Osteoblast (primary cell): ENCODE measurements around the gene PI3. TPM values are rescaled to one million over a fixed set of nuclear protein-coding genes. Genes with fewer than 3 reads are reported as not detected.

Source experiments
- DNase-seq: peaks from one replicate; pipeline ENCODE4 v3.0.0; 2011; ENCODE audit warnings: low spot score, mixed read lengths; ENCODE audit not compliant: insufficient read length; ENCODE audit errors: missing footprints
- H2AFZ ChIP-seq: 2 replicates; pipeline ENCODE4 v1.6.0; 2011; ENCODE audit warnings: mild to moderate bottlenecking, low read length
- H3K27ac ChIP-seq: 2 replicates; pipeline ENCODE4 v1.5.1; 2011; ENCODE audit warnings: mild to moderate bottlenecking, low read depth, low read length, moderate library complexity
- H3K27me3 ChIP-seq: 2 replicates; pipeline ENCODE4 v1.6.0; 2012; ENCODE audit warnings: mild to moderate bottlenecking, control low read depth, inconsistent platforms, low read length, moderate library complexity; ENCODE audit not compliant: insufficient read depth
- H3K36me3 ChIP-seq: 2 replicates; pipeline ENCODE4 v1.5.1; 2011; ENCODE audit warnings: mild to moderate bottlenecking, low read length, control low read depth, moderate library complexity; ENCODE audit not compliant: insufficient read depth
- H3K4me1 ChIP-seq: 2 replicates; pipeline ENCODE4 v1.5.1; 2011; ENCODE audit warnings: mild to moderate bottlenecking, low read length, control low read depth, moderate library complexity; ENCODE audit not compliant: insufficient read depth
- H3K4me2 ChIP-seq: 2 replicates; pipeline ENCODE4 v1.6.0; 2011; ENCODE audit warnings: mild to moderate bottlenecking, low read length; ENCODE audit not compliant: insufficient read depth
- H3K4me3 ChIP-seq: fragments of 200-600 bp; sonication (generic); 3 replicates; pipeline ENCODE4 v1.5.1; 2012; ENCODE audit warnings: mild to moderate bottlenecking, low read length, inconsistent platforms; ENCODE audit not compliant: insufficient read depth
- H3K79me2 ChIP-seq: 2 replicates; pipeline ENCODE4 v1.6.0; 2012; ENCODE audit warnings: mild to moderate bottlenecking, low read length, control low read depth, inconsistent platforms; ENCODE audit not compliant: insufficient read depth
- H3K9me3 ChIP-seq: 2 replicates; pipeline ENCODE4 v1.5.1; 2011; ENCODE audit warnings: low read depth, low read length, control low read depth
- H4K20me1 ChIP-seq: 2 replicates; pipeline ENCODE4 v1.6.0; 2012; ENCODE audit warnings: mild to moderate bottlenecking, low read length, control low read depth; ENCODE audit not compliant: insufficient read depth
- CTCF ChIP-seq: IDR thresholded peaks from 2 replicates; pipeline ENCODE4 v1.5.1; 2011; ENCODE audit warnings: mild to moderate bottlenecking, low read depth, low read length, moderate library complexity; ENCODE audit errors: extremely low read depth
- total RNA-seq: library from RNA; depleted of rRNA; stranded (reverse); fragments of >200 nt; gene quantifications from 2 replicates; pipeline ENCODE4 v1.2.3, GENCODE V29; 2012

Gene PI3
- total RNA-seq, 1 donor, result not detected

GRCh38 chr20:45218124-45218523 lies 43.4 kb downstream of the PI3 start:
- Histone ChIP-seq H3K27me3 (peaks cover 9% of the 10 kb centered on the region), H4K20me1 (no peaks in the 10 kb centered on the region), H3K36me3 (no peaks in the 10 kb centered on the region), H2AFZ (no peak overlapping the region), H3K4me3 (no peak overlapping the region), H3K4me2 (no peak overlapping the region), H3K9me3 (no peaks in the 10 kb centered on the region), H3K79me2 (no peaks in the 10 kb centered on the region), H3K4me1 (no peaks in the 10 kb centered on the region), H3K27ac (no peak overlapping the region)
- DNase-seq, result no peak
- TF ChIP-seq CTCF, result no peak

DNA sequence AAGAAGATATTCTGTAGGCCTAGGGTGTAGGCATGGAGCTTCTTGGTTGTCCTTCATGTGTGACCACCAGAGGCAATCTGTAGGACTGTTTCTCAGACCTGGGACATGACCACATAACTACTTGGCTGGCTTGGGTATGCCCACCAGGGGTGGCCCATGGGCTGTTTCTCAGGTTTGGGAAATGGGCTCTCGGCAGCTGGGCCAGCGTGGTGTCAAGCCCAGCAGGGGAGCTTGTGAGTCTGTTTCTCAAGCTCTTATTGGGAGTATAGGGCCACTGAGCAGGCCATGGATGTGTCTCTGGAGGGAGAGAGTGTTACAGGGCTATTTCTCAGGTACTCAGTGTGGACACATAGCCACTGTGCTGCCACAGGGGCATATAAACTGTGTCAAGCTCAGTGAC lies 43.9 kb downstream of the PI3 start:
- no peak for TF ChIP-seq CTCF
- Histone ChIP-seq H3K79me2 (no peaks in the 10 kb centered on the region), H4K20me1 (no peaks in the 10 kb centered on the region), H3K4me1 (no peaks in the 10 kb centered on the region), H3K4me3 (no peak overlapping the region), H3K27me3 (peaks cover 9% of the 10 kb centered on the region), H3K36me3 (no peaks in the 10 kb centered on the region), H3K27ac (no peak overlapping the region), H2AFZ (no peak overlapping the region), H3K9me3 (no peaks in the 10 kb centered on the region), H3K4me2 (no peak overlapping the region)
- DNase-seq, result no peak

GRCh38 chr20:45221076-45221475 lies 46.4 kb downstream of the PI3 start, which contains the start of gene SEMG2:
TSS of gene SEMG2 (plus strand) at chr20:45221373. CDS start at chr20:45221390, 17 bp downstream.
- H4K20me1 ChIP-seq, result no peaks in the 10 kb centered on the region
- no peaks in the 10 kb centered on the region for H3K79me2 ChIP-seq
- H3K9me3 ChIP-seq, result no peaks in the 10 kb centered on the region
- H2AFZ ChIP-seq, result no peak within 1 kb of the TSS
- H3K4me3 ChIP-seq, result no peak within 1 kb of the TSS
- peaks cover 12% of the 10 kb centered on the region for H3K27me3 ChIP-seq
- no peak for DNase-seq
- no peaks in the 10 kb centered on the region for H3K36me3 ChIP-seq
- H3K4me2 ChIP-seq, result no peak within 1 kb of the TSS
- no peak within 1 kb of the TSS for H3K27ac ChIP-seq
- no peaks in the 10 kb centered on the region for H3K4me1 ChIP-seq
- no peak for TF ChIP-seq CTCF

- Histone ChIP-seq H3K79me2 (no peaks in the 10 kb centered on the region), H3K4me2 (no peak overlapping the region), H3K27ac (no peak overlapping the region), H3K4me3 (no peak overlapping the region), H3K36me3 (no peaks in the 10 kb centered on the region), H3K4me1 (no peaks in the 10 kb centered on the region), H4K20me1 (no peaks in the 10 kb centered on the region), H2AFZ (no peak overlapping the region), H3K27me3 (peaks cover 8% of the 10 kb centered on the region), H3K9me3 (no peaks in the 10 kb centered on the region)
- DNase-seq, result no peak
- TF ChIP-seq CTCF, result no peak
Observed at GRCh38 chr20:45223136-45223535, 48.4 kb downstream of the PI3 start.

Other genes with a start within 250 kb of the PI3 start
- gene TOMM34, start 214.5 kb upstream of the PI3 start, total RNA-seq, result 16.3 and 18.3 TPM in 2 replicates
- 33.3 and 33.7 TPM in 2 replicates for gene STK4, start 208.4 kb upstream of the PI3 start, total RNA-seq
- 0.59 and 1.1 TPM in 2 replicates for gene KCNS1, start 73.8 kb upstream of the PI3 start, total RNA-seq
- not detected in 2 replicates for gene WFDC5, start 59.7 kb upstream of the PI3 start, total RNA-seq
- not detected in 2 replicates for gene WFDC12, start 50.4 kb upstream of the PI3 start, total RNA-seq
- gene SEMG1, start 32.1 kb downstream of the PI3 start, total RNA-seq, result not detected in 2 replicates
- gene SEMG2, start 46.5 kb downstream of the PI3 start, total RNA-seq, result not detected in 2 replicates
- 1.4 and 2.1 TPM in 2 replicates for gene SLPI, start 79.7 kb downstream of the PI3 start, total RNA-seq
- gene RBPJL, start 131.9 kb downstream of the PI3 start, total RNA-seq, result not detected in 2 replicates
- gene MATN4, start 133.4 kb downstream of the PI3 start, total RNA-seq, result under 0.01 TPM in 1 of 2 replicates, not detected in the other
- gene SDC4, start 173.5 kb downstream of the PI3 start, total RNA-seq, result 182 and 267 TPM in 2 replicates
- 26.5 and 31.8 TPM in 2 replicates for gene SYS1, start 188.3 kb downstream of the PI3 start, total RNA-seq
- gene TP53TG5, start 203.4 kb downstream of the PI3 start, total RNA-seq, result not detected in 2 replicates
- gene DBNDD2, start 233.4 kb downstream of the PI3 start, total RNA-seq, result 8.7 and 13.0 TPM in 2 replicates
- gene PIGT, start 241.2 kb downstream of the PI3 start, total RNA-seq, result 52.8 and 56.6 TPM in 2 replicates